OCI-LY3 (cell line): ENCODE results near the gene DIP2C.

ENCODE experiments used
- H2AFZ ChIP-seq: fragments of 200-600, 300-600 bp; shearing (Covaris generic); 2 replicates; pipeline ENCODE4 v1.6.0; 2014; ENCODE audit warnings: antibody characterized with exemption, low read depth, low read length
- H3K27ac ChIP-seq: fragments of 200-600, 300-600 bp; sonication (generic); 2 replicates; pipeline ENCODE4 v1.5.1; 2014; ENCODE audit warnings: mild to moderate bottlenecking, low read length, moderate library complexity, mixed read lengths
- H3K27me3 ChIP-seq: fragments of 200-600, 300-600 bp; sonication (generic); 2 replicates; pipeline ENCODE4 v1.6.1; 2014; ENCODE audit warnings: low read depth, low read length, mixed read lengths
- H3K36me3 ChIP-seq: fragments of 200-600, 300-600 bp; sonication (generic); replicated peaks from 2 replicates; pipeline ENCODE3; 2014; ENCODE audit warnings: low read depth, low read length, mixed read lengths
- H3K4me1 ChIP-seq: fragments of 300-600, 200-600 bp; sonication (generic); 2 replicates; pipeline ENCODE4 v1.6.1; 2014; ENCODE audit warnings: low read length, mixed read lengths
- H3K4me2 ChIP-seq: fragments of 200-600, 300-600 bp; sonication (generic); 2 replicates; pipeline ENCODE4 v1.6.1; 2014; ENCODE audit warnings: low read length, mixed read lengths
- H3K4me3 ChIP-seq: fragments of 300-600, 200-600 bp; sonication (generic); 2 replicates; pipeline ENCODE4 v1.5.1; 2014; ENCODE audit warnings: antibody characterized with exemption, mild to moderate bottlenecking, low read length, moderate library complexity
- H3K79me2 ChIP-seq: fragments of 300-600, 200-600 bp; shearing (Covaris generic); 2 replicates; pipeline ENCODE4 v1.6.1; 2014; ENCODE audit warnings: mild to moderate bottlenecking, low read length, mixed read lengths
- H3K9ac ChIP-seq: fragments of 300-600, 200-600 bp; shearing (Covaris generic); 2 replicates; pipeline ENCODE4 v1.6.0; 2014; ENCODE audit warnings: mild to moderate bottlenecking, low read length, moderate library complexity
- H3K9me3 ChIP-seq: fragments of 200-600, 300-600 bp; shearing (Covaris generic); 2 replicates; pipeline ENCODE4 v1.6.1; 2014; ENCODE audit warnings: low read length, mixed read lengths; ENCODE audit not compliant: insufficient read depth
- H4K20me1 ChIP-seq: fragments of 200-600, 300-600 bp; sonication (generic); 2 replicates; pipeline ENCODE4 v1.6.1; 2016; ENCODE audit warnings: low read length, mixed read lengths; ENCODE audit not compliant: insufficient read depth
- EZH2phosphoT487 ChIP-seq: fragments of 200-600 bp; shearing (Covaris generic); IDR thresholded peaks from 2 replicates; pipeline ENCODE4 v1.6.1; 2018; ENCODE audit warnings: antibody characterized with exemption, mixed run types, low read depth
- TF ChIP-seq, protein P1 (sequence below): fragments of 200-600, 300-600 bp; sonication (generic); IDR thresholded peaks from 2 replicates; pipeline ENCODE4 v1.5.1; 2014; ENCODE audit warnings: antibody characterized with exemption, low read length, low read depth

Gene DIP2C

DNA sequence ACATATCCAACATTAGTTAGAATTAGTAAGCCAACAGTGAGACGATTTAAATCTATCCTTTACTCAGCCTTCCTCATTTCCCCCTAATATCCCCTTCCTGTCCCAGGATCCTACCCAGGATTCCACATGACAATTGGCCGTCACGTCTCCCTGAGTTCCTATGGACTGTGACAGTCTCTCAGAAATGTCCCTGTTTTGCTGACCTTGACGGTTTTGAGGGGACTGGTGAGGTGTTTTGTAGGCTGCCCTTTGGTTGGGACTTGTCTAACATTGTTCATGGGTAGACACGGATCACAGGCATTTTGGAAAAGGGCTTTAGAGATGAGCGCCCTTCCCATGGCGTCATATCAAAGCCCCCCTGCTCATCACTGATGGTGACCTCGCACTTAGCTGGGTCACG, 391.4 kb downstream of the DIP2C start:
- H3K27ac ChIP-seq, result no peak overlapping the region
- no peaks in the 10 kb centered on the region for H3K27me3 ChIP-seq
- H3K4me2 ChIP-seq, result no peak overlapping the region
- no peak overlapping the region for H3K9ac ChIP-seq
- H3K9me3 ChIP-seq, result no peaks in the 10 kb centered on the region
- H3K4me1 ChIP-seq, result peaks cover 17% of the 10 kb centered on the region
- no peaks in the 10 kb centered on the region for H3K36me3 ChIP-seq
- H4K20me1 ChIP-seq, result no peaks in the 10 kb centered on the region
- H3K79me2 ChIP-seq, result no peaks in the 10 kb centered on the region
- no peak overlapping the region for H2AFZ ChIP-seq
- TF ChIP-seq, protein P1, sequence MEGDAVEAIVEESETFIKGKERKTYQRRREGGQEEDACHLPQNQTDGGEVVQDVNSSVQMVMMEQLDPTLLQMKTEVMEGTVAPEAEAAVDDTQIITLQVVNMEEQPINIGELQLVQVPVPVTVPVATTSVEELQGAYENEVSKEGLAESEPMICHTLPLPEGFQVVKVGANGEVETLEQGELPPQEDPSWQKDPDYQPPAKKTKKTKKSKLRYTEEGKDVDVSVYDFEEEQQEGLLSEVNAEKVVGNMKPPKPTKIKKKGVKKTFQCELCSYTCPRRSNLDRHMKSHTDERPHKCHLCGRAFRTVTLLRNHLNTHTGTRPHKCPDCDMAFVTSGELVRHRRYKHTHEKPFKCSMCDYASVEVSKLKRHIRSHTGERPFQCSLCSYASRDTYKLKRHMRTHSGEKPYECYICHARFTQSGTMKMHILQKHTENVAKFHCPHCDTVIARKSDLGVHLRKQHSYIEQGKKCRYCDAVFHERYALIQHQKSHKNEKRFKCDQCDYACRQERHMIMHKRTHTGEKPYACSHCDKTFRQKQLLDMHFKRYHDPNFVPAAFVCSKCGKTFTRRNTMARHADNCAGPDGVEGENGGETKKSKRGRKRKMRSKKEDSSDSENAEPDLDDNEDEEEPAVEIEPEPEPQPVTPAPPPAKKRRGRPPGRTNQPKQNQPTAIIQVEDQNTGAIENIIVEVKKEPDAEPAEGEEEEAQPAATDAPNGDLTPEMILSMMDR, result no peak
- TF ChIP-seq EZH2phosphoT487, result no peak
- H3K4me3 ChIP-seq, result no peak overlapping the region

GRCh38 chr10:297567-297966, 391.9 kb downstream of the DIP2C start:
- H4K20me1 ChIP-seq, result no peaks in the 10 kb centered on the region
- no peak overlapping the region for H3K4me3 ChIP-seq
- TF ChIP-seq, protein P1, result no peak
- TF ChIP-seq EZH2phosphoT487, result no peak
- H3K9ac ChIP-seq, result no peak overlapping the region
- H2AFZ ChIP-seq, result no peak overlapping the region
- no peak overlapping the region for H3K27ac ChIP-seq
- no peaks in the 10 kb centered on the region for H3K9me3 ChIP-seq
- H3K36me3 ChIP-seq, result no peaks in the 10 kb centered on the region
- H3K4me2 ChIP-seq, result no peak overlapping the region
- no peaks in the 10 kb centered on the region for H3K79me2 ChIP-seq
- no peaks in the 10 kb centered on the region for H3K27me3 ChIP-seq
- H3K4me1 ChIP-seq, result peaks cover 17% of the 10 kb centered on the region

DNA sequence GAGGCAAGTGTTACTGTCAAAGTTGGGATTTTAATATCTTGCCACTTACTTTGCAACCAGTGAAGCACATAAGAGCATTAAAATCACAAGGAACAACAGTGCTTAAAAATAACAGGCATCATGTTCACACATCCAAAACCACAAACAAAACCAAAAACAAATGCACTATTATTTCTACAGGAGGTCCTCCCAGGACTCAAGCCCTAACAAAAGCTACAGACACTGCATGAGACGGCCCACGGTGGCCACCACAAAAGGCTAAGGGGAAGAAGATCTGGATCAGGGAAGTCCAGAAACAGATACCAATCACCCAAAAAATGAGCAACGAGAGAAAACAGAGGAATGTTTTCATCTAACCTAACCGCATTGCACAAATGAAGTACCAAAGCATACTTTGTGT, 395.8 kb downstream of the DIP2C start:
- no peaks in the 10 kb centered on the region for H3K9me3 ChIP-seq
- H2AFZ ChIP-seq, result no peak overlapping the region
- no peak overlapping the region for H3K4me2 ChIP-seq
- TF ChIP-seq, protein P1, result no peak
- TF ChIP-seq EZH2phosphoT487, result no peak
- H3K79me2 ChIP-seq, result no peaks in the 10 kb centered on the region
- no peaks in the 10 kb centered on the region for H3K36me3 ChIP-seq
- H3K4me1 ChIP-seq, result no peaks in the 10 kb centered on the region
- no peak overlapping the region for H3K9ac ChIP-seq
- H3K27ac ChIP-seq, result no peak overlapping the region
- peaks cover 4% of the 10 kb centered on the region; the same call in 1 of the 2 replicates for H3K27me3 ChIP-seq
- no peaks in the 10 kb centered on the region for H4K20me1 ChIP-seq
- H3K4me3 ChIP-seq, result no peak overlapping the region

GRCh38 chr10:290026-290725, 399.3 kb downstream of the DIP2C start:
- no peaks in the 10 kb centered on the region for H3K36me3 ChIP-seq
- no peak overlapping the region for H3K4me2 ChIP-seq
- H3K79me2 ChIP-seq, result no peaks in the 10 kb centered on the region
- H2AFZ ChIP-seq, result no peak overlapping the region
- H4K20me1 ChIP-seq, result no peaks in the 10 kb centered on the region
- no peaks in the 10 kb centered on the region; the same call in 1 of the 2 replicates for H3K4me1 ChIP-seq
- no peak overlapping the region for H3K27ac ChIP-seq
- peaks cover 4% of the 10 kb centered on the region; the same call in 1 of the 2 replicates for H3K27me3 ChIP-seq
- no peak for TF ChIP-seq EZH2phosphoT487
- TF ChIP-seq, protein P1, result no peak
- no peak overlapping the region for H3K9ac ChIP-seq
- no peaks in the 10 kb centered on the region for H3K9me3 ChIP-seq
- H3K4me3 ChIP-seq, result no peak overlapping the region
